ENCODE measurements around the gene TMEM181. TPM values are rescaled to one million over a fixed set of nuclear protein-coding genes. Genes with fewer than 3 reads are reported as not detected.

TMEM181 gene
- total and polyA plus RNA-seq, 2 of the 13 experiments (the other 11 are each of a cell fraction or from before 2014, with no cell fraction given): 59.1 to 108 TPM

DNA sequence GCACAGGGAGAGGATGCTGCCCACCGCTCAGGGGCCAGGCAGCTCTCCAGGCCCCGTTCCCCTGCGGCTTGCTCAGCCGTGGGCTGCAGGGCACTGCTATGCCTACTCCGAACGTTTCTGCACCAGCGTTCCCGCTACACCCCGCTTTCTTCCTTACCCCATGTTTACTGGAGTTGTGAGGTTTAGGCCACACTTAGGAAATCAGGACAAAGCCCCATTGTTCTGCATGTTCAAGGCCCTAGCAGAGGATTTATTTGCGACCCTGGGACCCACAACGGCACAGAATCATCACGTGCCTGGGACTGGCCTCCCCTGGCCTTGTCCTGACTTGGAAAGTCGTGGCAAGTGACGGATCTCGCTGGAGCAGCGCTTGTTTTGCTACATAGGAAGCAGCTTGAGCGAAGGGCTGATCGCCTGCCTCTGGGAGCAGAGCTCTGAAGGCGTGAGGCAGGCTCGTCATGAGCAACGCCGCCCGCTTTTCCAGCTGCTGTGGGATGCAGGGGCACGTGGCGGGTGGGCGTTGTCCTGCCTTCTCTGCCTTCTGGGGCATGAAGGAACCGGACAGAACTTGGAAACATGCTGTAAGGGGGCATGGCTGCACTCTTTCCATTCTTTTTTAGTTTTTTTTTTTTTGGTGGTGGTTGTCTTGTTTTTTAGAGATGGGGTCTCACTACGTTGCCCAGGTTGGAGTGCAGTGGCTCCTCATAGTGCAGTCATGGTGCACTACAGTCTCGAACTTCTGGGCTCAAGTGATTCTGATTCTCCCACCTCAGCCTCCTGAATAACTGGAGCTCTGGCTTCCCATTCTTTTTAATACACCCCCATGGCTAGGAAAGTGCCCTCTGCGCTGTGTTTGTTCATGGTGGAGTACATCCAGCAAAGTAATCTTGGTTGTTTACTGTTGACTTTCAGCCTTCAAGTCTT is 14.6 kb upstream of the TMEM181 start (continued):
- TF ChIP-seq, protein P1, sequence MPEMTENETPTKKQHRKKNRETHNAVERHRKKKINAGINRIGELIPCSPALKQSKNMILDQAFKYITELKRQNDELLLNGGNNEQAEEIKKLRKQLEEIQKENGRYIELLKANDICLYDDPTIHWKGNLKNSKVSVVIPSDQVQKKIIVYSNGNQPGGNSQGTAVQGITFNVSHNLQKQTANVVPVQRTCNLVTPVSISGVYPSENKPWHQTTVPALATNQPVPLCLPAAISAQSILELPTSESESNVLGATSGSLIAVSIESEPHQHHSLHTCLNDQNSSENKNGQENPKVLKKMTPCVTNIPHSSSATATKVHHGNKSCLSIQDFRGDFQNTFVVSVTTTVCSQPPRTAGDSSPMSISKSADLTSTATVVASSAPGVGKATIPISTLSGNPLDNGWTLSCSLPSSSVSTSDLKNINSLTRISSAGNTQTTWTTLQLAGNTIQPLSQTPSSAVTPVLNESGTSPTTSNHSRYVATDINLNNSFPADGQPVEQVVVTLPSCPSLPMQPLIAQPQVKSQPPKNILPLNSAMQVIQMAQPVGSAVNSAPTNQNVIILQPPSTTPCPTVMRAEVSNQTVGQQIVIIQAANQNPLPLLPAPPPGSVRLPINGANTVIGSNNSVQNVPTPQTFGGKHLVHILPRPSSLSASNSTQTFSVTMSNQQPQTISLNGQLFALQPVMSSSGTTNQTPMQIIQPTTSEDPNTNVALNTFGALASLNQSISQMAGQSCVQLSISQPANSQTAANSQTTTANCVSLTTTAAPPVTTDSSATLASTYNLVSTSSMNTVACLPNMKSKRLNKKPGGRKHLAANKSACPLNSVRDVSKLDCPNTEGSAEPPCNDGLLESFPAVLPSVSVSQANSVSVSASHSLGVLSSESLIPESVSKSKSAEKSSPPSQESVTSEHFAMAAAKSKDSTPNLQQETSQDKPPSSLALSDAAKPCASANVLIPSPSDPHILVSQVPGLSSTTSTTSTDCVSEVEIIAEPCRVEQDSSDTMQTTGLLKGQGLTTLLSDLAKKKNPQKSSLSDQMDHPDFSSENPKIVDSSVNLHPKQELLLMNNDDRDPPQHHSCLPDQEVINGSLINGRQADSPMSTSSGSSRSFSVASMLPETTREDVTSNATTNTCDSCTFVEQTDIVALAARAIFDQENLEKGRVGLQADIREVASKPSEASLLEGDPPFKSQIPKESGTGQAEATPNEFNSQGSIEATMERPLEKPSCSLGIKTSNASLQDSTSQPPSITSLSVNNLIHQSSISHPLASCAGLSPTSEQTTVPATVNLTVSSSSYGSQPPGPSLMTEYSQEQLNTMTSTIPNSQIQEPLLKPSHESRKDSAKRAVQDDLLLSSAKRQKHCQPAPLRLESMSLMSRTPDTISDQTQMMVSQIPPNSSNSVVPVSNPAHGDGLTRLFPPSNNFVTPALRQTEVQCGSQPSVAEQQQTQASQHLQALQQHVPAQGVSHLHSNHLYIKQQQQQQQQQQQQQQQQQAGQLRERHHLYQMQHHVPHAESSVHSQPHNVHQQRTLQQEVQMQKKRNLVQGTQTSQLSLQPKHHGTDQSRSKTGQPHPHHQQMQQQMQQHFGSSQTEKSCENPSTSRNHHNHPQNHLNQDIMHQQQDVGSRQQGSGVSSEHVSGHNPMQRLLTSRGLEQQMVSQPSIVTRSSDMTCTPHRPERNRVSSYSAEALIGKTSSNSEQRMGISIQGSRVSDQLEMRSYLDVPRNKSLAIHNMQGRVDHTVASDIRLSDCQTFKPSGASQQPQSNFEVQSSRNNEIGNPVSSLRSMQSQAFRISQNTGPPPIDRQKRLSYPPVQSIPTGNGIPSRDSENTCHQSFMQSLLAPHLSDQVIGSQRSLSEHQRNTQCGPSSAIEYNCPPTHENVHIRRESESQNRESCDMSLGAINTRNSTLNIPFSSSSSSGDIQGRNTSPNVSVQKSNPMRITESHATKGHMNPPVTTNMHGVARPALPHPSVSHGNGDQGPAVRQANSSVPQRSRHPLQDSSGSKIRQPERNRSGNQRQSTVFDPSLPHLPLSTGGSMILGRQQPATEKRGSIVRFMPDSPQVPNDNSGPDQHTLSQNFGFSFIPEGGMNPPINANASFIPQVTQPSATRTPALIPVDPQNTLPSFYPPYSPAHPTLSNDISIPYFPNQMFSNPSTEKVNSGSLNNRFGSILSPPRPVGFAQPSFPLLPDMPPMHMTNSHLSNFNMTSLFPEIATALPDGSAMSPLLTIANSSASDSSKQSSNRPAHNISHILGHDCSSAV (CRISPR knock-in tag; IDR thresholded peaks at IDR 0.05; ENCODE audit: borderline replicate concordance): no peak
- no peak for TF ChIP-seq SATB2 (CRISPR knock-in tag; IDR thresholded peaks at IDR 0.05)
- no peak for TF ChIP-seq U2AF2 (IDR thresholded peaks at IDR 0.05; ENCODE audit: low read depth, low read length)
- peak; percentile 71; the same call in 1 of the 2 replicates for TF ChIP-seq RFXAP (CRISPR knock-in tag; IDR thresholded peaks at IDR 0.05; ENCODE audit: borderline replicate concordance)
- TF ChIP-seq YEATS2 (CRISPR knock-in tag; IDR thresholded peaks at IDR 0.05; ENCODE audit: borderline replicate concordance): peak; percentile 54; the same call in 1 of the 2 replicates
- TF ChIP-seq, protein P2, sequence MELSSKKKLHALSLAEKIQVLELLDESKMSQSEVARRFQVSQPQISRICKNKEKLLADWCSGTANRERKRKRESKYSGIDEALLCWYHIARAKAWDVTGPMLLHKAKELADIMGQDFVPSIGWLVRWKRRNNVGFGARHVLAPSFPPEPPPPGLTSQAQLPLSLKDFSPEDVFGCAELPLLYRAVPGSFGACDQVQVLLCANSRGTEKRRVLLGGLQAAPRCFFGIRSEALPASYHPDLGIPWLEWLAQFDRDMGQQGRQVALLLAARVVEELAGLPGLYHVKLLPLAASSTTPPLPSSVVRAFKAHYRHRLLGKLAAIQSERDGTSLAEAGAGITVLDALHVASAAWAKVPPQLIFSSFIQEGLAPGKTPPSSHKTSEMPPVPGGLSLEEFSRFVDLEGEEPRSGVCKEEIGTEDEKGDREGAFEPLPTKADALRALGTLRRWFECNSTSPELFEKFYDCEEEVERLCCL (CRISPR knock-in tag; IDR thresholded peaks at IDR 0.05; ENCODE audit: borderline replicate concordance): no peak
- TF ChIP-seq, protein P3, sequence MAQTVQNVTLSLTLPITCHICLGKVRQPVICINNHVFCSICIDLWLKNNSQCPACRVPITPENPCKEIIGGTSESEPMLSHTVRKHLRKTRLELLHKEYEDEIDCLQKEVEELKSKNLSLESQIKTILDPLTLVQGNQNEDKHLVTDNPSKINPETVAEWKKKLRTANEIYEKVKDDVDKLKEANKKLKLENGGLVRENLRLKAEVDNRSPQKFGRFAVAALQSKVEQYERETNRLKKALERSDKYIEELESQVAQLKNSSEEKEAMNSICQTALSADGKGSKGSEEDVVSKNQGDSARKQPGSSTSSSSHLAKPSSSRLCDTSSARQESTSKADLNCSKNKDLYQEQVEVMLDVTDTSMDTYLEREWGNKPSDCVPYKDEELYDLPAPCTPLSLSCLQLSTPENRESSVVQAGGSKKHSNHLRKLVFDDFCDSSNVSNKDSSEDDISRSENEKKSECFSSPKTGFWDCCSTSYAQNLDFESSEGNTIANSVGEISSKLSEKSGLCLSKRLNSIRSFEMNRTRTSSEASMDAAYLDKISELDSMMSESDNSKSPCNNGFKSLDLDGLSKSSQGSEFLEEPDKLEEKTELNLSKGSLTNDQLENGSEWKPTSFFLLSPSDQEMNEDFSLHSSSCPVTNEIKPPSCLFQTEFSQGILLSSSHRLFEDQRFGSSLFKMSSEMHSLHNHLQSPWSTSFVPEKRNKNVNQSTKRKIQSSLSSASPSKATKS (CRISPR knock-in tag; IDR thresholded peaks at IDR 0.05): no peak
- TF ChIP-seq, protein P4, sequence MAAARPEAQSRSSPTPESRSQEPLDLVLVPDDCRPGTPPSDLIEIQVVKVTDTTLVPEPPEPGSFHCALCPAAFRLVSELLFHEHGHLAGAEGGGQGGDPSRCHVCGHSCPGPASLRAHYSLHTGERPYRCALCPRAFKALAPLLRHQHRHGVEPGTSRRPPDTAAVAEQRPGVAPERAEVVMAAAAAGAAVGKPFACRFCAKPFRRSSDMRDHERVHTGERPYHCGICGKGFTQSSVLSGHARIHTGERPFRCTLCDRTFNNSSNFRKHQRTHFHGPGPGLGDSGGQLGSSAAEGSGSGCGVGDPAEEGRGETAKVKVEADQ (CRISPR knock-in tag; IDR thresholded peaks at IDR 0.05; ENCODE audit: borderline replicate concordance): no peak
- no peak for TF ChIP-seq CREB1 (IDR thresholded peaks at IDR 0.05)
- no peak for TF ChIP-seq CREB1 (CRISPR knock-in tag; IDR thresholded peaks at IDR 0.05)
- no peak for TF ChIP-seq HOXA9 (CRISPR knock-in tag; IDR thresholded peaks at IDR 0.05; ENCODE audit: borderline replicate concordance)
- no peak for TF ChIP-seq ZNF354B (CRISPR knock-in tag; IDR thresholded peaks at IDR 0.05)
- TF ChIP-seq KMT2A (CRISPR knock-in tag; IDR thresholded peaks at IDR 0.05): peak; percentile 70; the same call in 1 of the 2 replicates
- no peak for TF ChIP-seq ZFP36 (IDR thresholded peaks at IDR 0.05; ENCODE audit: borderline replicate concordance, low read depth, low read length, partially characterized antibody)
- no peak for TF ChIP-seq SIX1 (CRISPR knock-in tag; IDR thresholded peaks at IDR 0.05; ENCODE audit: borderline replicate concordance)
- TF ChIP-seq ZNF558 (CRISPR knock-in tag; IDR thresholded peaks at IDR 0.05; ENCODE audit: borderline replicate concordance): no peak; the same call in 1 of the 2 replicates

Measured in HepG2 (cell line).